Vagina (tissue), 2 donors: Measurements from ENCODE around the gene SLC7A11. TPM values are rescaled to one million over a fixed set of nuclear protein-coding genes. Genes with fewer than 3 reads are reported as not detected.

Source experiments
- DNase-seq, 2 donors: peaks; one replicate each; pipeline ENCODE4 v3.0.0-alpha.2; 2017; ENCODE audit errors: extremely low spot score in 2 of 2
- H3K27ac ChIP-seq: fragments of 200-600 bp; sonication (generic); one replicate; pipeline ENCODE4 v1.5.1; 2019
- H3K27me3 ChIP-seq: fragments of 200-600 bp; sonication (generic); one replicate; pipeline ENCODE4 v1.5.1; 2019
- H3K36me3 ChIP-seq, 2 donors: fragments of 200-600 bp; sonication (generic); one replicate each; pipeline ENCODE4 v1.5.1; 2017 to 2019
- H3K4me1 ChIP-seq: fragments of 200-600 bp; sonication (generic); one replicate; pipeline ENCODE4 v1.5.1; 2019
- H3K4me3 ChIP-seq, 2 donors: fragments of 200-600 bp; sonication (generic); 1 replicate in 1 of 2; 2 replicates in 1 of 2; pipeline ENCODE4 v1.5.1; 2016 to 2019
- H3K9me3 ChIP-seq: fragments of 200-600 bp; sonication (generic); one replicate; pipeline ENCODE4 v1.5.1; 2019
- CTCF ChIP-seq, 3 experiments: fragments of 450-650 bp in 2 of 3; fragments of 200-600 bp in 1 of 3; sonication (generic) in 1 of 3; IDR thresholded peaks; one replicate each; pipeline ENCODE4 v1.5.1; 2017 to 2019; ENCODE audit warnings: antibody characterized with exemption in 3 of 3, mild to moderate bottlenecking in 2 of 3, moderate library complexity in 2 of 3
- POLR2A ChIP-seq, 2 donors: fragments of 450-650 bp; IDR thresholded peaks; one replicate each; pipeline ENCODE4 v1.6.1; 2017; ENCODE audit warnings: antibody characterized with exemption in 2 of 2, mild to moderate bottlenecking in 2 of 2, moderate library complexity in 2 of 2
- POLR2AphosphoS5 ChIP-seq, 2 donors: sonication (generic); formaldehyde crosslinking; IDR thresholded peaks; one replicate each; pipeline ENCODE4 v1.9.0; 2017; ENCODE audit warnings: antibody characterized with exemption in 2 of 2, mild to moderate bottlenecking in 2 of 2, low read depth in 1 of 2; ENCODE audit not compliant: insufficient read depth in 1 of 2
- intact Hi-C: fragments of 100-400 bp; cut with DNase I; formaldehyde crosslinking; loops from one replicate; pipeline ENCODE4 v1.15.1; 2023
- total RNA-seq: library from RNA; depleted of rRNA; stranded (reverse); fragments of >200 nt; gene quantifications from one replicate; pipeline ENCODE4 v1.2.3, GENCODE V29; 2016

The SLC7A11 gene
- total RNA-seq, 1 donor from 2014 or later: 1.5 TPM

DNA sequence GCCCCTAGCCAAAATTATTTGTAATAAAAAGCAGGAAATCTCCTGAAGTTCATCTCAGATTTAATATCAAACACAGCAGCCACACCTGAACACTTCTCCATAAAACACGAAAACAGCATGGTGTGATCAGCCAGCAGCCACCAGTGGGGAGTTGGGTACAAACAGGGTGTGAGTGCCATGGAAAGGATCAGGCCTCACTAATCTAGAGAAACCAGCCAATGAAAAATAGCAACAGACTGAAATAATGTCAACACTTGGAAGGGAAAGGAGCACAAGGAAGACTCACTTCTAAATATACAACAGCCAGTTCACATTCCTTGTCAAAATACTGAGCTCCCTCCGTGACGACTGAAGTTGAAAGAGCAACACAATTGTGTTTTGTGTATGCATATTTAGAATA is 46.0 kb downstream of the SLC7A11 start:
- Histone ChIP-seq H3K4me1 (no peaks in the 10 kb centered on the region), H3K4me3 (no peak overlapping the region), H3K36me3 (no peaks in the 10 kb centered on the region), H3K9me3 (no peaks in the 10 kb centered on the region), H3K27ac (no peak overlapping the region), H3K27me3 (no peaks in the 10 kb centered on the region)
- intact Hi-C loops: no loop called here
- no peak for DNase-seq
- TF ChIP-seq POLR2AphosphoS5 (IDR thresholded peaks at IDR 0.05; ENCODE audit: insufficient read depth in 1 of 2, low read depth in 1 of 2) (no peak), CTCF (IDR thresholded peaks at IDR 0.05) (no peak), POLR2A (IDR thresholded peaks at IDR 0.05) (no peak)

- Histone ChIP-seq H3K9me3 (no peaks in the 10 kb centered on the region), H3K27me3 (no peaks in the 10 kb centered on the region), H3K4me1 (no peaks in the 10 kb centered on the region), H3K36me3 (no peaks in the 10 kb centered on the region), H3K4me3 (no peak overlapping the region), H3K27ac (no peak overlapping the region)
- intact Hi-C loops: no loop called here
- TF ChIP-seq POLR2AphosphoS5 (IDR thresholded peaks at IDR 0.05; ENCODE audit: insufficient read depth in 1 of 2, low read depth in 1 of 2) (no peak), POLR2A (IDR thresholded peaks at IDR 0.05) (no peak), CTCF (IDR thresholded peaks at IDR 0.05) (no peak)
- DNase-seq: no peak
These were observed 48.2 kb downstream of the SLC7A11 start for GRCh38 chr4:138193963-138194362.

DNA sequence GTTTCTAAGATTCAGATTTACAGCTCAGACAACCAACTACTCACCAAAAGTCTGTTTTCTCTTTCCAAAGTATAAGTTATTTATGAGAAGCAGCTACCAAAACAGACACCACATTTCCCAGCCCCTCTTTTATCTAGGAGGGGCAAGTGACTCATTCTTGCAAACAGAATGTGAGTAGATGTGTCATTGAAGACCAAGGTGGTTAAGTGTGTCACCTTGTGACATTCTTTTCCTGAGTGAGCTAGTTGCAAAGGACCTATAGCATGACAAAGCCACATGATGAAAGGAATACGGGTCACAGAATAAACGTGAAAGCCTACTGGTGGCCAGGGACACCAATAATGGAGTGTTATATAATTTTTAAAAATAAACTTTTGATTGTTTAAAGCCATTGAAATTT is 50.0 kb downstream of the SLC7A11 start:
- DNase-seq: no peak
- no peaks in the 10 kb centered on the region for H3K36me3 ChIP-seq
- no peak overlapping the region for H3K27ac ChIP-seq
- no peaks in the 10 kb centered on the region for H3K27me3 ChIP-seq
- no peak overlapping the region for H3K4me3 ChIP-seq
- no peaks in the 10 kb centered on the region for H3K9me3 ChIP-seq
- intact Hi-C loops: no loop called here
- no peaks in the 10 kb centered on the region for H3K4me1 ChIP-seq
- no peak for TF ChIP-seq POLR2AphosphoS5 (IDR thresholded peaks at IDR 0.05; ENCODE audit: insufficient read depth in 1 of 2, low read depth in 1 of 2)
- TF ChIP-seq POLR2A (IDR thresholded peaks at IDR 0.05): no peak
- no peak for TF ChIP-seq CTCF (IDR thresholded peaks at IDR 0.05)

- no peaks in the 10 kb centered on the region for H3K4me1 ChIP-seq
- no peak for DNase-seq
- no peaks in the 10 kb centered on the region for H3K36me3 ChIP-seq
- no peaks in the 10 kb centered on the region for H3K9me3 ChIP-seq
- no peak overlapping the region for H3K4me3 ChIP-seq
- no peak overlapping the region for H3K27ac ChIP-seq
- H3K27me3 ChIP-seq: no peaks in the 10 kb centered on the region
- TF ChIP-seq POLR2A (IDR thresholded peaks at IDR 0.05) (no peak), CTCF (IDR thresholded peaks at IDR 0.05) (no peak), POLR2AphosphoS5 (IDR thresholded peaks at IDR 0.05; ENCODE audit: insufficient read depth in 1 of 2, low read depth in 1 of 2) (no peak)
- intact Hi-C loops: no loop called here
These were observed 51.7 kb downstream of the SLC7A11 start for GRCh38 chr4:138190452-138190858.

GRCh38 chr4:138189206-138189605 is 52.9 kb downstream of the SLC7A11 start:
- no peak for DNase-seq
- intact Hi-C loops: loop anchor here (10.0 kb wide), 1 partner anchor 1064 kb away; no protein-coding TSS in a partner anchor
- no peaks in the 10 kb centered on the region for H3K4me1 ChIP-seq
- no peaks in the 10 kb centered on the region for H3K9me3 ChIP-seq
- H3K4me3 ChIP-seq: no peak overlapping the region
- no peaks in the 10 kb centered on the region for H3K36me3 ChIP-seq
- TF ChIP-seq POLR2AphosphoS5 (IDR thresholded peaks at IDR 0.05; ENCODE audit: insufficient read depth in 1 of 2, low read depth in 1 of 2): no peak
- TF ChIP-seq POLR2A (IDR thresholded peaks at IDR 0.05): no peak
- TF ChIP-seq CTCF (IDR thresholded peaks at IDR 0.05): no peak
- H3K27ac ChIP-seq: no peak overlapping the region
- no peaks in the 10 kb centered on the region for H3K27me3 ChIP-seq
